Measurements from ENCODE around the gene RILPL1.

GRCh38 chr12:123543541-123543940 is 10.0 kb upstream of the RILPL1 start:
- TF ChIP-seq GATA2 (IDR thresholded peaks at IDR 0.05; ENCODE audit: low read depth, low read length) (no peak), GATA3 (IDR thresholded peaks at IDR 0.05; ENCODE audit: low read depth, low read length) (no peak)

Measured in SH-SY5Y (cell line).